GM23338 (cell line): Measurements from ENCODE around the gene DSCAML1. TPM values are rescaled to one million over a fixed set of nuclear protein-coding genes. Genes with fewer than 3 reads are reported as not detected.

ENCODE experiments used
- ATAC-seq: fragments of 200-7000 bp; cut with Tn5 transposase; 3 replicates; pipeline ENCODE4 v1.9.1; 2020
- DNase-seq: peaks from one replicate; pipeline ENCODE4 v3.0.0-alpha.2; 2015; ENCODE audit warnings: low spot score
- H2AFZ ChIP-seq: fragments of 200-600 bp; sonication (generic); 2 replicates; pipeline ENCODE4 v1.8.0; 2016; ENCODE audit warnings: antibody characterized with exemption, mild to moderate bottlenecking, moderate library complexity
- H3F3A ChIP-seq: fragments of 200-600 bp; sonication (generic); replicated peaks from 2 replicates; pipeline ENCODE4 v1.8.0; 2017; ENCODE audit warnings: antibody characterized with exemption, mixed run types, low read depth
- H3K27ac ChIP-seq: fragments of 200-600 bp; sonication (generic); 2 replicates; pipeline ENCODE4 v1.6.1; 2016; ENCODE audit warnings: low read depth
- H3K27me3 ChIP-seq: fragments of 200-600 bp; sonication (generic); 2 replicates; pipeline ENCODE4 v1.8.0; 2016; ENCODE audit warnings: mild to moderate bottlenecking, mixed run types, moderate library complexity; ENCODE audit not compliant: insufficient read depth
- H3K36me3 ChIP-seq: fragments of 200-600 bp; sonication (generic); 2 replicates; pipeline ENCODE4 v1.8.0; 2016; ENCODE audit warnings: mild to moderate bottlenecking; ENCODE audit not compliant: insufficient read depth
- H3K4me1 ChIP-seq: fragments of 200-600 bp; sonication (generic); 2 replicates; pipeline ENCODE4 v1.8.0; 2016; ENCODE audit warnings: mild to moderate bottlenecking, moderate library complexity; ENCODE audit not compliant: insufficient read depth
- H3K4me2 ChIP-seq: fragments of 200-600 bp; sonication (generic); 2 replicates; pipeline ENCODE4 v1.7.1; 2017; ENCODE audit warnings: mixed run types
- H3K4me3 ChIP-seq: fragments of 200-600 bp; sonication (generic); 2 replicates; pipeline ENCODE4 v1.6.1; 2016; ENCODE audit warnings: mixed run types
- H3K79me2 ChIP-seq: fragments of 200-600 bp; sonication (generic); replicated peaks from 2 replicates; pipeline ENCODE4 v1.8.0; 2017; ENCODE audit warnings: mild to moderate bottlenecking; ENCODE audit not compliant: insufficient read depth
- H3K9me2 ChIP-seq: fragments of 200-600 bp; sonication (generic); 2 replicates; pipeline ENCODE4 v1.8.0; 2017; ENCODE audit not compliant: insufficient read depth
- H4K20me1 ChIP-seq: fragments of 200-600 bp; sonication (generic); replicated peaks from 2 replicates; pipeline ENCODE4 v1.8.0; 2017; ENCODE audit warnings: mild to moderate bottlenecking; ENCODE audit not compliant: insufficient read depth
- H3K27ac Mint-ChIP-seq: 2 replicates; pipeline ENCODE4 v1.8.0; 2020; ENCODE audit warnings: inconsistent platforms, mild to moderate bottlenecking, moderate library complexity, mixed read lengths
- H3K27me3 Mint-ChIP-seq: 3 replicates; pipeline ENCODE4 v1.8.0; 2022; ENCODE audit warnings: low read depth, mild to moderate bottlenecking, moderate library complexity, mixed read lengths, inconsistent platforms; ENCODE audit not compliant: insufficient read depth, poor library complexity
- H3K36me3 Mint-ChIP-seq: 3 replicates; pipeline ENCODE4 v1.8.0; 2021; ENCODE audit warnings: low read depth, mild to moderate bottlenecking, inconsistent platforms, moderate library complexity, mixed read lengths
- H3K4me1 Mint-ChIP-seq: 3 replicates; pipeline ENCODE4 v1.8.0; 2020; ENCODE audit warnings: mild to moderate bottlenecking, inconsistent platforms, mixed read lengths
- H3K4me3 Mint-ChIP-seq: 3 replicates; pipeline ENCODE4 v1.8.0; 2021; ENCODE audit warnings: moderate library complexity, mild to moderate bottlenecking, inconsistent platforms, mixed read lengths
- H3K9me3 Mint-ChIP-seq: 3 replicates; pipeline ENCODE4 v1.8.0; 2020; ENCODE audit warnings: moderate library complexity, mild to moderate bottlenecking, inconsistent platforms, mixed read lengths
- CREB1 ChIP-seq: fragments of 250-450 bp; sonication (Bioruptor Pico); IDR thresholded peaks from 2 replicates; pipeline ENCODE4 v1.5.0; 2020; ENCODE audit warnings: low read depth, mild to moderate bottlenecking, moderate library complexity
- EZH2 ChIP-seq: fragments of 200-600 bp; sonication (generic); IDR thresholded peaks from one replicate; pipeline ENCODE4 v1.8.0; 2017; ENCODE audit warnings: antibody characterized with exemption, mild to moderate bottlenecking, low read depth; ENCODE audit not compliant: unreplicated experiment
- EZH2phosphoT487 ChIP-seq: fragments of 200-600 bp; sonication (generic); IDR thresholded peaks from one replicate; pipeline ENCODE4 v1.8.1; 2018; ENCODE audit warnings: antibody characterized with exemption; ENCODE audit not compliant: unreplicated experiment
- JUNB ChIP-seq: IDR thresholded peaks from one replicate; pipeline ENCODE4 v1.6.1; 2016; ENCODE audit warnings: antibody characterized with exemption; ENCODE audit not compliant: unreplicated experiment
- NANOG ChIP-seq: IDR thresholded peaks from 2 replicates; pipeline ENCODE4 v1.6.1; 2016; ENCODE audit warnings: antibody characterized with exemption, borderline replicate concordance
- POLR2AphosphoS5 ChIP-seq: IDR thresholded peaks from 2 replicates; pipeline ENCODE4 v1.6.1; 2016; ENCODE audit warnings: antibody characterized with exemption, low read depth
- STAT1 ChIP-seq: IDR thresholded peaks from one replicate; pipeline ENCODE4 v1.6.1; 2016; ENCODE audit warnings: antibody characterized with exemption; ENCODE audit not compliant: unreplicated experiment
- ZNF114 ChIP-seq: fragments of 250-450 bp; sonication (Bioruptor Pico); IDR thresholded peaks from 2 replicates; pipeline ENCODE4 v1.5.0; 2020; ENCODE audit warnings: mild to moderate bottlenecking, moderate library complexity
- ZNF331 ChIP-seq: fragments of 250-450 bp; sonication (Bioruptor Pico); IDR thresholded peaks from 2 replicates; pipeline ENCODE4 v1.5.0; 2020; ENCODE audit warnings: low read depth, mild to moderate bottlenecking, moderate library complexity
- polyA plus RNA-seq: library from polyadenylated mRNA; unstranded; fragments of >200 nt; fragmentation: Nextera tagmentation; extraction: Ambion mirVana; gene quantifications from 2 replicates; pipeline ENCODE4 v1.2.1, GENCODE V29; 2016
- total RNA-seq: library from RNA; depleted of rRNA; stranded (reverse); fragments of >200 nt; shearing (Covaris generic); gene quantifications from 2 replicates; pipeline ENCODE4 v1.2.3, GENCODE V29; 2014
- TF ChIP-seq, protein P1 (sequence below): fragments of 250-450 bp; sonication (Bioruptor Pico); IDR thresholded peaks from 2 replicates; pipeline ENCODE4 v1.5.0; 2020; ENCODE audit warnings: mild to moderate bottlenecking, moderate library complexity
- TF ChIP-seq, protein P2 (sequence below), 2 experiments: fragments of 200-600 bp in 1 of 2; sonication (generic) in 1 of 2; conservative IDR thresholded peaks; 2 replicates each; pipeline versions ENCODE4 v1.5.1 to v1.6.1; 2016 to 2017; ENCODE audit warnings: antibody characterized with exemption in 2 of 2, low read depth in 2 of 2, mild to moderate bottlenecking in 2 of 2, moderate library complexity in 1 of 2
- TF ChIP-seq, protein P3 (sequence below): IDR thresholded peaks from one replicate; pipeline ENCODE4 v1.6.1; 2018; ENCODE audit warnings: antibody characterized with exemption; ENCODE audit not compliant: unreplicated experiment

Gene DSCAML1
- total and polyA plus RNA-seq, 2 experiments from 2014 or later, result 0.17 TPM; not detected in 1

DNA sequence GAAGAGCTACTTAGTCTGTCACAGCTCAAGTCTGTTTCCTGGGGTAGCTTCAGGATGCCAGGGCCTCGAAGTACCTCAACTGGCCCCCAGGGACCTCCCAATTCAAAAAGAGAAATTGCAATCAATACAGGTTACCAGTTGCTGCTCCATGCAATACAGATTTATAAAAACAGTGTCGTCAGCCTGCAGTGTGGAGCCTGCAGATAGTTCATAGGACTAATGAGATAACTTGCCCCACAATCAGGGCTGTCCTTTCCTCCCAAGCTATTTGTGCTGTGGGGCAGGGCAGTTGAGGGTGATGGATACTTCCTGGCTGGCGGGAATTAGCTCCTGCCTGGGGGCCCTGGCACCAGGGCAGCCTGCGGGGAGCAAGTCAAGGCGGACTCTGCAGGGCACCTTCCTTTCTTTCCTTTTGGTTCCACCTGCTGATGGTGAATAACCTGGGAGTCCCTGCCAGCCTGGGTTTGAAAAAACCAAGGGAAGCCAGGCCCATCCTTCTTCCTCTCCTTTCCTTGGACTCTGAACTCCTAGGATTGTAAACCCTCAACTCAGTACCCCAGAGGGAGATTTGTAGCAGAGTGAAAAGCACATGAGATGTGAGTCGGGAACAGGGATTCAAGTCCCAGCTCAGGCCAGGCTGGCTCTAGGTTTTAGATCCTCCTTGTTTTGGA lies 252.8 kb downstream of the DSCAML1 start (continued):
- no peak for TF ChIP-seq STAT1
- no peak for TF ChIP-seq JUNB
- no peak for TF ChIP-seq EZH2phosphoT487
- TF ChIP-seq CREB1 (CRISPR knock-in tag), result no peak
- no peak for TF ChIP-seq POLR2AphosphoS5

DNA sequence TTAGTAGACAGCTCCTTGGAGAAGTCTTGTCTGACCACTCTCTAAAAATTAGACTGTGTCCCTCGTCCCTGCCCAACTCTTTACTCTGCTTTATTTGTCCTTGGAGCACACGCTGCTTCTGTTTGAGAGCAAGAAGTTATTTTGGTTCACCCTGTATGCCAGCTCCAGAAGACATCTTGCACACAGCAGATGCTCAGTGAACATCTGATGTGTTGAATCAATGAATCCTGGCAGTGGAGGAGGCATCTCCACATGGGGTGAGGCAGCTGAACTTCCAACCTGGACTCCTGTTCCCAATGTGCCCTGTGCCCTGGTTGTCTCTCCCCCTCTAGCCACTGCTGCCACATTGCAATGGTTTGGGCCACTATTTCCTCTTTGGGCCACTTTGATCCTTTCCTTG lies 255.8 kb downstream of the DSCAML1 start:
- no peak overlapping the region for H3K4me3 Mint-ChIP-seq
- H3K4me1 Mint-ChIP-seq, result peaks cover 24% of the 10 kb centered on the region

More for the DNA sequence above, 255.8 kb downstream of the DSCAML1 start:
- TF ChIP-seq, protein P1, sequence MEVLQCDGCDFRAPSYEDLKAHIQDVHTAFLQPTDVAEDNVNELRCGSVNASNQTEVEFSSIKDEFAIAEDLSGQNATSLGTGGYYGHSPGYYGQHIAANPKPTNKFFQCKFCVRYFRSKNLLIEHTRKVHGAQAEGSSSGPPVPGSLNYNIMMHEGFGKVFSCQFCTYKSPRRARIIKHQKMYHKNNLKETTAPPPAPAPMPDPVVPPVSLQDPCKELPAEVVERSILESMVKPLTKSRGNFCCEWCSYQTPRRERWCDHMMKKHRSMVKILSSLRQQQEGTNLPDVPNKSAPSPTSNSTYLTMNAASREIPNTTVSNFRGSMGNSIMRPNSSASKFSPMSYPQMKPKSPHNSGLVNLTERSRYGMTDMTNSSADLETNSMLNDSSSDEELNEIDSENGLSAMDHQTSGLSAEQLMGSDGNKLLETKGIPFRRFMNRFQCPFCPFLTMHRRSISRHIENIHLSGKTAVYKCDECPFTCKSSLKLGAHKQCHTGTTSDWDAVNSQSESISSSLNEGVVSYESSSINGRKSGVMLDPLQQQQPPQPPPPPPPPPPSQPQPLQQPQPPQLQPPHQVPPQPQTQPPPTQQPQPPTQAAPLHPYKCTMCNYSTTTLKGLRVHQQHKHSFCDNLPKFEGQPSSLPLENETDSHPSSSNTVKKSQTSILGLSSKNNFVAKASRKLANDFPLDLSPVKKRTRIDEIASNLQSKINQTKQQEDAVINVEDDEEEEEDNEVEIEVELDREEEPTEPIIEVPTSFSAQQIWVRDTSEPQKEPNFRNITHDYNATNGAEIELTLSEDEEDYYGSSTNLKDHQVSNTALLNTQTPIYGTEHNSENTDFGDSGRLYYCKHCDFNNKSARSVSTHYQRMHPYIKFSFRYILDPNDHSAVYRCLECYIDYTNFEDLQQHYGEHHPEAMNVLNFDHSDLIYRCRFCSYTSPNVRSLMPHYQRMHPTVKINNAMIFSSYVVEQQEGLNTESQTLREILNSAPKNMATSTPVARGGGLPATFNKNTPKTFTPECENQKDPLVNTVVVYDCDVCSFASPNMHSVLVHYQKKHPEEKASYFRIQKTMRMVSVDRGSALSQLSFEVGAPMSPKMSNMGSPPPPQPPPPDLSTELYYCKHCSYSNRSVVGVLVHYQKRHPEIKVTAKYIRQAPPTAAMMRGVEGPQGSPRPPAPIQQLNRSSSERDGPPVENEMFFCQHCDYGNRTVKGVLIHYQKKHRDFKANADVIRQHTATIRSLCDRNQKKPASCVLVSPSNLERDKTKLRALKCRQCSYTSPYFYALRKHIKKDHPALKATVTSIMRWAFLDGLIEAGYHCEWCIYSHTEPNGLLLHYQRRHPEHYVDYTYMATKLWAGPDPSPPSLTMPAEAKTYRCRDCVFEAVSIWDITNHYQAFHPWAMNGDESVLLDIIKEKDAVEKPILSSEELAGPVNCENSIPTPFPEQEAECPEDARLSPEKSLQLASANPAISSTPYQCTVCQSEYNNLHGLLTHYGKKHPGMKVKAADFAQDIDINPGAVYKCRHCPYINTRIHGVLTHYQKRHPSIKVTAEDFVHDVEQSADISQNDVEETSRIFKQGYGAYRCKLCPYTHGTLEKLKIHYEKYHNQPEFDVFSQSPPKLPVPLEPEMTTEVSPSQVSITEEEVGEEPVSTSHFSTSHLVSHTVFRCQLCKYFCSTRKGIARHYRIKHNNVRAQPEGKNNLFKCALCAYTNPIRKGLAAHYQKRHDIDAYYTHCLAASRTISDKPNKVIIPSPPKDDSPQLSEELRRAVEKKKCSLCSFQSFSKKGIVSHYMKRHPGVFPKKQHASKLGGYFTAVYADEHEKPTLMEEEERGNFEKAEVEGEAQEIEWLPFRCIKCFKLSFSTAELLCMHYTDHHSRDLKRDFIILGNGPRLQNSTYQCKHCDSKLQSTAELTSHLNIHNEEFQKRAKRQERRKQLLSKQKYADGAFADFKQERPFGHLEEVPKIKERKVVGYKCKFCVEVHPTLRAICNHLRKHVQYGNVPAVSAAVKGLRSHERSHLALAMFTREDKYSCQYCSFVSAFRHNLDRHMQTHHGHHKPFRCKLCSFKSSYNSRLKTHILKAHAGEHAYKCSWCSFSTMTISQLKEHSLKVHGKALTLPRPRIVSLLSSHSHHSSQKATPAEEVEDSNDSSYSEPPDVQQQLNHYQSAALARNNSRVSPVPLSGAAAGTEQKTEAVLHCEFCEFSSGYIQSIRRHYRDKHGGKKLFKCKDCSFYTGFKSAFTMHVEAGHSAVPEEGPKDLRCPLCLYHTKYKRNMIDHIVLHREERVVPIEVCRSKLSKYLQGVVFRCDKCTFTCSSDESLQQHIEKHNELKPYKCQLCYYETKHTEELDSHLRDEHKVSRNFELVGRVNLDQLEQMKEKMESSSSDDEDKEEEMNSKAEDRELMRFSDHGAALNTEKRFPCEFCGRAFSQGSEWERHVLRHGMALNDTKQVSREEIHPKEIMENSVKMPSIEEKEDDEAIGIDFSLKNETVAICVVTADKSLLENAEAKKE (CRISPR knock-in tag), result no peak
- TF ChIP-seq, protein P2, sequence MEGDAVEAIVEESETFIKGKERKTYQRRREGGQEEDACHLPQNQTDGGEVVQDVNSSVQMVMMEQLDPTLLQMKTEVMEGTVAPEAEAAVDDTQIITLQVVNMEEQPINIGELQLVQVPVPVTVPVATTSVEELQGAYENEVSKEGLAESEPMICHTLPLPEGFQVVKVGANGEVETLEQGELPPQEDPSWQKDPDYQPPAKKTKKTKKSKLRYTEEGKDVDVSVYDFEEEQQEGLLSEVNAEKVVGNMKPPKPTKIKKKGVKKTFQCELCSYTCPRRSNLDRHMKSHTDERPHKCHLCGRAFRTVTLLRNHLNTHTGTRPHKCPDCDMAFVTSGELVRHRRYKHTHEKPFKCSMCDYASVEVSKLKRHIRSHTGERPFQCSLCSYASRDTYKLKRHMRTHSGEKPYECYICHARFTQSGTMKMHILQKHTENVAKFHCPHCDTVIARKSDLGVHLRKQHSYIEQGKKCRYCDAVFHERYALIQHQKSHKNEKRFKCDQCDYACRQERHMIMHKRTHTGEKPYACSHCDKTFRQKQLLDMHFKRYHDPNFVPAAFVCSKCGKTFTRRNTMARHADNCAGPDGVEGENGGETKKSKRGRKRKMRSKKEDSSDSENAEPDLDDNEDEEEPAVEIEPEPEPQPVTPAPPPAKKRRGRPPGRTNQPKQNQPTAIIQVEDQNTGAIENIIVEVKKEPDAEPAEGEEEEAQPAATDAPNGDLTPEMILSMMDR (conservative IDR thresholded peaks at IDR 0.05; ENCODE audit: low read depth in 2 of 2), result no peak
- TF ChIP-seq, protein P3, sequence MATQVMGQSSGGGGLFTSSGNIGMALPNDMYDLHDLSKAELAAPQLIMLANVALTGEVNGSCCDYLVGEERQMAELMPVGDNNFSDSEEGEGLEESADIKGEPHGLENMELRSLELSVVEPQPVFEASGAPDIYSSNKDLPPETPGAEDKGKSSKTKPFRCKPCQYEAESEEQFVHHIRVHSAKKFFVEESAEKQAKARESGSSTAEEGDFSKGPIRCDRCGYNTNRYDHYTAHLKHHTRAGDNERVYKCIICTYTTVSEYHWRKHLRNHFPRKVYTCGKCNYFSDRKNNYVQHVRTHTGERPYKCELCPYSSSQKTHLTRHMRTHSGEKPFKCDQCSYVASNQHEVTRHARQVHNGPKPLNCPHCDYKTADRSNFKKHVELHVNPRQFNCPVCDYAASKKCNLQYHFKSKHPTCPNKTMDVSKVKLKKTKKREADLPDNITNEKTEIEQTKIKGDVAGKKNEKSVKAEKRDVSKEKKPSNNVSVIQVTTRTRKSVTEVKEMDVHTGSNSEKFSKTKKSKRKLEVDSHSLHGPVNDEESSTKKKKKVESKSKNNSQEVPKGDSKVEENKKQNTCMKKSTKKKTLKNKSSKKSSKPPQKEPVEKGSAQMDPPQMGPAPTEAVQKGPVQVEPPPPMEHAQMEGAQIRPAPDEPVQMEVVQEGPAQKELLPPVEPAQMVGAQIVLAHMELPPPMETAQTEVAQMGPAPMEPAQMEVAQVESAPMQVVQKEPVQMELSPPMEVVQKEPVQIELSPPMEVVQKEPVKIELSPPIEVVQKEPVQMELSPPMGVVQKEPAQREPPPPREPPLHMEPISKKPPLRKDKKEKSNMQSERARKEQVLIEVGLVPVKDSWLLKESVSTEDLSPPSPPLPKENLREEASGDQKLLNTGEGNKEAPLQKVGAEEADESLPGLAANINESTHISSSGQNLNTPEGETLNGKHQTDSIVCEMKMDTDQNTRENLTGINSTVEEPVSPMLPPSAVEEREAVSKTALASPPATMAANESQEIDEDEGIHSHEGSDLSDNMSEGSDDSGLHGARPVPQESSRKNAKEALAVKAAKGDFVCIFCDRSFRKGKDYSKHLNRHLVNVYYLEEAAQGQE, result no peak
- TF ChIP-seq ZNF331 (CRISPR knock-in tag) (no peak), ZNF114 (CRISPR knock-in tag) (no peak), EZH2 (no peak), EZH2phosphoT487 (no peak), JUNB (no peak), STAT1 (no peak), NANOG (no peak)
- no peaks in the 10 kb centered on the region for H4K20me1 ChIP-seq
- no peak overlapping the region for H3K4me3 ChIP-seq
- Mint-ChIP-seq H3K36me3 (no peaks in the 10 kb centered on the region; the same call in 2 of the 3 replicates), H3K27me3 (peaks cover 16% of the 10 kb centered on the region), H3K27ac (no peak overlapping the region), H3K9me3 (no peaks in the 10 kb centered on the region)
- no peak overlapping the region for H2AFZ ChIP-seq
- H3K27me3 ChIP-seq, result no peaks in the 10 kb centered on the region
- no peak overlapping the region for H3K4me2 ChIP-seq
- no peak for ATAC-seq
- H3K36me3 ChIP-seq, result no peaks in the 10 kb centered on the region
- no peaks in the 10 kb centered on the region for H3K79me2 ChIP-seq
- no peak for DNase-seq
- H3K9me2 ChIP-seq, result no peaks in the 10 kb centered on the region
- H3F3A ChIP-seq, result no peaks in the 10 kb centered on the region
- H3K27ac ChIP-seq, result no peak overlapping the region
- H3K4me1 ChIP-seq, result 0 out of 2 replicates have a peak, but pooled peaks cover 3% of the 10 kb centered on the region
